DMS53 treated with DMSO at 0.1 percent for 48 hours (cell line): ENCODE results near the gene ZFYVE27.
"Not testable (repeated sequence)": the region's sequence is repeated elsewhere in the genome, so short reads cannot be mapped to it uniquely, and the experiment has no call there.

Source experiments
- DNase-seq: peaks from one replicate; lab custom pipeline; 2025; ENCODE audit not compliant: unreplicated experiment; lab: John Stamatoyannopoulos, UW

Gene ZFYVE27

GRCh38 chr10:97736902-97737769, at the start of gene ZFYVE27:
Gene ZFYVE27, plus strand, starts transcription at chr10:97737128. Its CDS starts 1,350 bp downstream, at chr10:97738478.
- DNase-seq: peak; percentile 95

GRCh38 chr10:97687785-97688781, 48.8 kb upstream of the ZFYVE27 start:
- DNase-seq: peak; percentile 56

GRCh38 chr10:97689559-97690020, 47.3 kb upstream of the ZFYVE27 start:
- no peak for DNase-seq

- no peak for DNase-seq
Measured at GRCh38 chr10:97690133-97690532, 46.8 kb upstream of the ZFYVE27 start.

GRCh38 chr10:97698072-97698655, 38.8 kb upstream of the ZFYVE27 start:
- DNase-seq: not testable (repeated sequence)

- DNase-seq: peak; percentile 90
Measured at GRCh38 chr10:97701438-97702069, 35.4 kb upstream of the ZFYVE27 start.

- no peak for DNase-seq
Measured at GRCh38 chr10:97703398-97704067, 33.4 kb upstream of the ZFYVE27 start.

GRCh38 chr10:97704341-97704740, 32.6 kb upstream of the ZFYVE27 start:
- no peak for DNase-seq

- no peak for DNase-seq
Measured at GRCh38 chr10:97705006-97705670, 31.8 kb upstream of the ZFYVE27 start.

- no peak for DNase-seq
Measured at GRCh38 chr10:97707134-97707861, 29.6 kb upstream of the ZFYVE27 start.

GRCh38 chr10:97708167-97708566, 28.8 kb upstream of the ZFYVE27 start:
- no peak for DNase-seq

- DNase-seq: peak; percentile 81
Measured at GRCh38 chr10:97708976-97709946, 27.7 kb upstream of the ZFYVE27 start.

- DNase-seq: no peak
Measured at GRCh38 chr10:97711640-97712572, 25.0 kb upstream of the ZFYVE27 start.

- DNase-seq: no peak
Measured at GRCh38 chr10:97713339-97713825, 23.5 kb upstream of the ZFYVE27 start, which contains the start of gene MARVELD1. Gene MARVELD1, plus strand, starts transcription at chr10:97713730. Its CDS starts 147 bp downstream, at chr10:97713877.

GRCh38 chr10:97713826-97714400, 23.0 kb upstream of the ZFYVE27 start:
- peak; percentile 80 for DNase-seq
